ENCODE data around the gene FAM236D. TPM values are rescaled to one million over a fixed set of nuclear protein-coding genes. Genes with fewer than 3 reads are reported as not detected.

The FAM236D gene
- total RNA-seq, result not detected in 2 replicates

DNA sequence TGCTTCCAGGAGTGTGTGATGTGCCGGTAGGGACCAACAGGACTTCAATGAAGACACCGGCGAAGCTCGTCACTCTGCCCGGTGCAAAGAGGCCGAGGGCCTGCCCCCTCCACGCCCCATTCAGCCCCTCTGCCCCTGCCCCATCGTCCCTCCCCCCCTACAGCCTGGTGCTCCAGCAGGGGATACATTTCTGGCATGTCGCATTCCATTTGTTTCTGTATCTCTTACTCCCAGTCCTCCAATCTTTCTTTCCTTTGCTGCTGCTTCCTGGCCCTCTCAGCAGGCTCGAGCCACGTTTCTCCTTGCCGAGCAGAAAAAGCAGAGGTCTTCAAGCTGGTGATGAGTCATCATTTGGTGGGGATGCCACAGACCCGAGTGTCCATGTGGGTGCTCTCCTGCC lies at the start of gene FAM236D:
Gene FAM236D (minus strand): TSS at position 101 of the 400 bp plus-strand sequence. CDS start 100 bp downstream, at position 1.

DNA sequence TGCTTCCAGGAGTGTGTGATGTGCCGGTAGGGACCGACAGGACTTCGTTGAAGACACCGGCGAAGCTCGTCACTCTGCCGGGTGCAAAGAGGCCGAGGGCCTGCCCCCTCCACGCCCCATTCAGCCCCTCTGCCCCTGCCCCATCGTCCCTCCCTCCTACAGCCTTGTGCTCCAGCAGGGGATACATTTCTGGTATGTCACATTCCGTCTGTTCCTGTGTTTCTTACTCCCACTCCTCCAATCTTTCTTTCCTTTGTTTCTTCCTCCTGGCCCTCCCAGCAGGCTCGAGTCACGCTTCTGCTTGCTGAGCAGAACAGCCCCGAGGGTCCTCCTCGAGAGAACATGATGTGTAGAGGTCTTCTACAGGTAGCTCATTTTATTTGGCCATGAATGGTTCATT lies 25.4 kb downstream of the FAM236D start, which contains the start of gene FAM236B:
Gene FAM236B (minus strand): TSS at position 101 of the 400 bp plus-strand sequence. CDS start 100 bp downstream, at position 1.

DNA sequence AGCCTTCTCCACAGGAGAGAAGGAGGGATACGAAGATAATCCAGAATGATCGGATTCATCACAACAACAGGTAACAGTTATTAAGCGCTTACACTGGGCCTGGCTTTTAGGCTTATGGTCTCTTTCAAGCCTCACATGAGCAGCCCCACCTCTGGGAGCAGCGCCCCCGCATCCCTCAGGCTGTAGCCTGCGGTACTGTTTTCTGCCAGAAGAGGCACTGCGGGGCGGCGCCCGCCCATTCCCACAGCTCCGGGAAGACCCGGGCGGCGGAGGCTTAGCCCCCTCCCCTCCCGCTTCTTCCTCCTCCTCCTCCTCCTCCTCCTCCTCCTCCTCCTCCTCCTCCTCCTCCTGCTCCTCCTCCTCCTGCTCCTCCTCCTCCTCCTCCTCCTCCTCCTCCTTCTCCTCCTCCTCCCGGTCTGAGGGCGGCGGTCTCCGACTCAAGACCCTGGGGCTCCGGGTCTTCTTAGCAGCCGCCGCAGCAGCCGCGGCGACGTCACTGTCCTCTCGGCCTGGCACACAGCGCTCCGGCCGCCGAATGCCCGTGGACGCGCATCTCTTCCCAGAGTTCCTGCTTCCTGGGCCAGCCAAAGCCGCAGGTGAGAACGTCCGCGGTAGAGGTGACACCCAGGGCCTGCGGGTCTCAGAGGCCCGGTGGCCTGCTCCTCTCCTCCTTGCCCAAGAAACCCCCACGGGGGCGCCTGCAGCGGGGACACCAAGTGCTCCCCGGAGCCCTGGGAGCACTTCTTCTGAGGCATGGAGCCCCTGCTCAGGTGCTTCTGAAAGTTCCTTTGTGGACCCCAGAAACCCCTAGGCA lies 31.1 kb downstream of the FAM236D start, which contains the start of gene DMRTC1B:
Gene DMRTC1B (plus strand): TSS at position 238 of the 814 bp plus-strand sequence. CDS start 68,246 bp downstream, outside the sequence.

Other genes with a start within 250 kb of the FAM236D start
- 44.8 and 45.7 TPM in 2 replicates for gene HDAC8, start 235.4 kb downstream of the FAM236D start, total RNA-seq
- 8.0 and 14.3 TPM in 2 replicates for gene PHKA1, start 93.9 kb downstream of the FAM236D start, total RNA-seq
- not detected in 2 replicates for gene DMRTC1B, start 31.3 kb downstream of the FAM236D start, total RNA-seq
- not detected in 2 replicates for gene FAM236B, start 25.6 kb downstream of the FAM236D start, total RNA-seq
- not detected in 2 replicates for gene FAM236C, start 104.4 kb upstream of the FAM236D start, total RNA-seq
- not detected in 2 replicates for gene FAM236A, start 130.0 kb upstream of the FAM236D start, total RNA-seq
- gene DMRTC1, start 135.6 kb upstream of the FAM236D start, total RNA-seq, result not detected in 2 replicates
- not detected in 2 replicates for gene PABPC1L2B, start 194.7 kb upstream of the FAM236D start, total RNA-seq